GM19193 (cell line): Measurements from ENCODE around the gene FABP2.

ENCODE experiments used
- POLR2A ChIP-seq: IDR thresholded peaks from 4 replicates; pipeline ENCODE4 v1.6.1; 2011; ENCODE audit not compliant: insufficient read depth, insufficient read length; ENCODE audit errors: extremely low read depth

The FABP2 gene

DNA sequence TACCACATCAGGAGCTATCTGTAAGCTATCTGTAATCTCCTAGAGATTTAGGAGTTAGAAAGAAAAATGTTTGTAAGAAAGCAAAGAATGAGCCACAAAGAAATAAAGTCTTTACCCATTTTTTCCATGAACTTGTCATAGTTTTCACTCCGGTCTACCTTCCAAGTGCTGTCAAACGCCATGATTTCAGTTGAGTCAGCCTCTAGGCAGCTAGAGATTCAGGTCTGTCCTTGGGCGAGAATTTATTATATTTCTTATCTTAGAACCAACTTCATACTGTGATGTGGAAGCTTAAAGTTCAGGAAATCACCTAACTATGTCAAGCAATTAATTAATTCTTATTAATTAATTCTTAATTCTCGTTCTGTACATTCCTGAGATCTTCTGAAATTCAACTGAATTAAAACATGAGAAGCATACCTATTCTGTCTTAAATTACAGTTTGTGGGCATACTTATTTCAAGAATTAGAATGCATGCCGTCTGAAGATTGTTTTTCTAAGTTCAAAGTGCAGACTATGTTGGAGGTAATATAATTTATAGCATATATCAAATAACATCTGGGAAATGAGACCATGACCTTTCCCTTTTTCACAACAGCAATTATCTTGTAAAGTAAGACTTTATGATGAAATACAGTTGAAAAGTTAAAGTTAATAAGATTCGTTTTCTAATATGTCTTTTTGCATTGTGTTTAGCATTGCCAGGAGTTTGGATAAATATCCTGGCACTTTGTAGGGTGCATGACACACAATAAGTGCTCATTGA is at the start of gene FABP2:
FABP2 (minus strand) TSS at position 218 of the 767 bp plus-strand sequence; CDS start at position 182, 36 bp downstream.
- TF ChIP-seq POLR2A: no peak

DNA sequence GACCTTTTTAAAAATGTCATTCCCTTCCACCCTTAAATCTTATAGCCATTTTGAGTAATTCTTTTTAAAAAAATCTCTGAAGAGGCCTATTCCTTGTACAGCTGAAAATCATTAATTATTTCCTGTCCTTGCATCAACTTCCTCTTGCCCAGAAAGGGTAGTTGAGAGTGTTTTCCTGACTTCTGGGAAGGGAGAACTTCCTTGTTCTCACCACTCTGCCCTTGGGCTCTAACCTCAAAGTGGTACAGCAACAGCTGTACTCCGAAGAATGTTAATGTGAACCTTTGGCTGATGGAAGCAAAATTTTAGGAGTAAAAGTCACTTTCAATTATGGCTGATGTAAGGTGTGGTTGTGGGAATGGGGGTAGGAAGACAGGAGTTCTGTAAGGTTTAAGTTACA is 15.1 kb upstream of the FABP2 start:
- TF ChIP-seq POLR2A: no peak

DNA sequence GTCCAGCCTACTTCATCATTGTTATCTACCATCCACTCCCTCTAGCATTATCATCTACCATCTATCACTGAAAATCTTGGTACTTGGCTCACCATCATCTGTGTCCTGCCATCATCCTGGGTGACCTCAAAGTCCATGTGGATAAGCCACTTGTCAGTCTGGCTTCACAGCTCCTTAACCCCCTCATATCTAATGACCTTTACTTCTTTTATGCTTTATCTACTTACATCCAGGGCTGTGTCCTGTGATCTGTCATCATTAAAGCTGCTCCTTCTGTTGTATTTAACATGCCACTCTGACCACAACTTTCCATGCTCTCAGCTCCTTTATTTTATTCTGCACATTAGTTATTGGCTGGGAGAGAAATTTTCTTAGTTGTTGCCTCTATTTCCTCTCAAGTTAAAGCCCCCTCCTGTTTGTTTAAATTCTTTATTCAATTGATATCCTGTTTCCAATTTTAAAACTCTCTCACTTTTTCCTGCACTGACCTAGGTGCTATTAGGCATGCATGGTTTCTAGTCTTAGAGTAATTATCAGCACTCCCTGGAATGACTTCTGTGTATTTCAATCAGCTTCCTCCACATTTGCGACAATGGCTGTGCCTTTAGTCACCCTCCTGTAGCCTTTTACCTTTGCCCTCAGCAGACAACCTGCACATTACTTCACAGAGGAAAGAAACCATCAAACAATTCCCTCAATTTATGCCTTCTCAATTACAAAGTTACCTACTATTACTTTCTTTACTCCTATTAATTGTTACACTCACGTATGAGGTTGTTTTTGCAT is 8.1 kb upstream of the FABP2 start:
- TF ChIP-seq POLR2A: no peak

DNA sequence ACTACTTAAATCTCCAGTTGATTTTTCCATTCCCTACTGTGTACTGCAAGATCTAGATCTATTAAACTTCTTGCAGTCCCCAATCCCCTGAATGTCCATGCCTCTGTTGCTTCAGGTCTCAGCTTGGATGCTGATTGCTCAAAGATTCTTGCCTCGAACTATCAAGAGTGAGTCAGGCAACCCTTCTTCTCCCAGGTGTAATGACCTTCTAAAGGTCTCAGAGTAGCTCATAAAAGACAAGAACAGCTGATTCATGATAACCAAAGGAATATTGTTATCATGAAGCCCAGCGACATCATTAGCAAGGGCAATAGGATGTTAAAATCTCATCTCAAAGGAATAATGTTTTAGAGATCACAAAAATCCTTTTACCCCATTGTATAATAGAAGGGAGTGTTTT is 6.8 kb upstream of the FABP2 start:
- TF ChIP-seq POLR2A: no peak

DNA sequence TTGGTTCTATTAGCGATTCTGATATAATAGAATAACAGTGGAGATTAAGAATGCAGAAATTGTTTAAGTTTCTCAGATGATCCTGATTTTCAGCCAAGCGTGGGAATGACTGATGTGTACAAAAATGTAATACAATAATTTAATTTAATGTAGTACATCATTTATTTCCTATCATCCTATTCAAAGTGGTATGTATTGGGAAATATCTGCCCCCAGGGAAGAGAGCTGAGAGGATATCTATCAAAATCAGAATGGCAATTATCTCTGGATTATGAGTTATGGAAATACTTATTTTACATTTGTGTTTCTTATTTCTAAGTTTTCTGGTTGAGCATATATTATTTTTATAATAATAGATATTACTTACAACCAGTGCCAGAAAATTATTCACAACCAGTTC is 3.9 kb downstream of the FABP2 start:
- no peak for TF ChIP-seq POLR2A

DNA sequence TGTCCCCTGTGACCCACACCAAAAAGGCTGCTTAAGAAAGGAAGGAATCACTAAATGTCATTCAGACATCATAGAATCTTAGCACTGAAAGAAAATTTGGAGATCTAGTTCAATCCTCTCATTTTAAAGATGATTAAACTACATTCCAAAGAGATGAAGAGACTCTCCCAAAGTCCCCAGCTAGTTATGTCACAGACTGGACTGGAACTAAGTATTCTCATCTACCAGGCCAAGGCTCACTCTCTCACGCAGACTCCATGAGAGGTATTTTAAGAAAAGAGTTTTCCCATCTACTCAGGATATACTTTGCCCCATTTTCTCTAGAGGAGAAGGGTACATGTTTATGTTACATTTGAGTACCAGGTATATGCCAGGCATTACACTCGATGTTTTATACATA is 6.9 kb downstream of the FABP2 start:
- TF ChIP-seq POLR2A: no peak

DNA sequence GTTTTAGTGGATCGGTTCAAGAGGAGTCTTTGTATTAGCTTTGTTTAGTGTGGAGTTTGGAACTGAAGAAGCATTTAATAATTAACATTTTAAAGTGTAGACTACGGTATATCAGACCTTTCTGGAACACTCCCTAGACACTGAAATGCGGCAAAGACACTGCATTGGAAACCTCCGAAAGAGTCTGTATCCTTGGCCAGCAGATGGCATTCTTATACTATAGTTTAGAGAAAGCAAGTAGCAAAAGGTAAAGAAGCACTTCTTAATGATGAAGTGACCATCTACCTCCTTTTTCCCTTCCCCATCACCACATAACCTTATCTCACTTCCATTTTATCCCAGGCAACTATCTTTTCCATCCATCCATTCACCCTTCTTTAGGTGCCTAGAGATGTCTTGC is 7.6 kb downstream of the FABP2 start:
- no peak for TF ChIP-seq POLR2A

DNA sequence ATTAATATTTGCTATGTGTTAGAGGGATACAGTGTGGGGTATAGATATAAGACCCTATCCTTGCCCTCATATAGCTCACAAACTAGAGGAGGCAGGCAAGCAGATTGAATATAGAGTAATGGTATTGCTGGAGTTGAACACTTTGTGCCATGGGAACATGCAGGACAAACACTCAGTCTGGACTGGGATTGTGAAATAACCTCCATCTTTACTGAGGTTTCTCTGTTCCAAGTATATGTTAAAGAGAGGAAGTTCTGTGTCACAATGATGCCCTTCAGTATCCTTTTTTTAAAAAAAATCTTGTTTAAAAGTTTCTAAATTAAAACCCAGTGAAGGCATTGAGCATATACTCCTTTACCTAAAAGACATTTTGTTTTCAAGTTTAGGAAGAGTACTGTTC is 8.7 kb downstream of the FABP2 start:
- no peak for TF ChIP-seq POLR2A

DNA sequence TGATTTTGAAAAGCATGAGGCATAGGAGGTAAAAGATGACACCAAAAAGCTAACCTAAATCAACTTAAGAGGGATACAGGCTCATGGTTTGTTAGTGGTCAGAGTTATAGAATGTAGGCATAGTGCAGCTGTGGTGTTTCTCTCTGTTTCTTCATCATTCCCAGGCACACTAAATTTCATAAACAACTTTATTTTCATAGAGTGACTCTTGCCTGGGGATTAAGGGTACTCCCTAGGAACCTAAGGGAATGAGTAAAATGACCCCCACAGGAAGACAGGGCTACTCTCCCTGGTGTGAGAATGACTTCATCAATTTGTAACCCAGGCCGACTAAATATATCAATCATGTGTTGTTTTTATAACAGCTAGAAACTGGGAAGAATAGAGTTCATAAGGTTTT is 11.1 kb downstream of the FABP2 start:
- TF ChIP-seq POLR2A: no peak

DNA sequence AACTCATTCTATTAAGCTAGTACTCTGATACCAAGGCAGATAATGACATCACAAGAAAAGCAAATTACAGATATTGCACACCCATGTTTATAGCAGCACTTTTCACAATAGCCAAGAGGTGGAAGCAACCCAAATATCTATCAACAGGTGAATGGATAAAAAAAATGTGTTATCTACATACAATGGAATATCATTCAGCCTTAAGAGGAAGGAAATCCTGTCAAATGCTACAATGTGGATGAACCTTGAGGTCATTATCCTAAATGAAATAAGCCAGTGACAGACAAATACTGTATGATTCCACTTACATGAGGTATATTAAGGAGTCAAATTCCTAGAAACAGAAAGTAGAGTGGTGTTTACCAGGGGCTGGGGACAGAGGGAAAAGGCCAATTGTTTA is 14.3 kb downstream of the FABP2 start:
- no peak for TF ChIP-seq POLR2A

DNA sequence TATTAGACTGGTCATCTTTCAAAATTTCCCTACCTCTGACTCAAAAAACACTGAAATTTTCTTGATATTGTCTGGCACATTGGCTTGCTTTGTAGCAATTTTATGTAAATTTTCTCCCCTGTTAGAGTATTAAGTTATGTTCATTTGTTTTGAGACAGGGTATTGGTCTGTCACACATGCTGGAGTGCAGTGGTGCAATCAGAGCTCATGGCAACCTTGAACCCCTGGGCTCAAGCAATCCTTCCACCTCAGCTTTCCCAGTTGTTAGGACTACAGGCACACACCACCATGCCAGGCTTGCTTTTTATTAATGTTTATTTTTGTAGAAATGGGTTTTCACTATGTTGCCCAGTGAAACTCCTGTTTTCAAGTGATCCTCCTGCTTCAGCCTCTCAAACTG is 17.5 kb downstream of the FABP2 start:
- no peak for TF ChIP-seq POLR2A

DNA sequence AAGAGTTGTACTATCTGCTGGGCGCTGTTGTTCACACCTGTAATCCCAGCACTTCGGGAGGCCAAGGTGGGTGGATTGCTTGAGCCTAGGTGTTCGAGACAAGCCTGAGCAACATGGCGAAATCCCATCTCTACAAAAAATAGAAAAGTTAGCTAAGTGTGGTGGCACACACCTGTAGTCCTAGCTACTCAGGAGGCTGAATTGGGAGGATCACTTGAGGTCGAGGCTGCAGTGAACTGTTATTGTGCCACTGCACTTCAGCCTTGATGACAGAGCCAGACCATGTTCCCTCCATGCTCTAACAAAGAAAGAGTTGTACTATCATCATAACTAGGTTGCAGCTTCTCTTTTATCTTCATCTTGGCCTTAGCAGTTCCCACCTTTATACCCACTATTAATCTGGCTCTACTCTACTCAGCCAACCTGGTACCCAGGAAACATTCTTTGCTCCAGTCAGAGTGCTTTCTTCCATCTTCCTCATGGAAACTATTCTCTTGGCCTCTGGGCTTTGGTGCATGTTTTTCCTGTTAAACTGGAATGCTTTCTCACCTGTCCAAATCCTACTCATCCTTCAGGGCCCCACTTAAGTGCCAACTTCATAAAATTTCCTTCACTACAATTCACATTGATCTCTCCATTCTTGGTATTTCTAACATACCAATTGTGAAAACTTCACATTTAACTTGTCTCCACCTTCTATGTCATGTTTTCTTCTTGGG is 18.2 kb downstream of the FABP2 start:
- no peak for TF ChIP-seq POLR2A

DNA sequence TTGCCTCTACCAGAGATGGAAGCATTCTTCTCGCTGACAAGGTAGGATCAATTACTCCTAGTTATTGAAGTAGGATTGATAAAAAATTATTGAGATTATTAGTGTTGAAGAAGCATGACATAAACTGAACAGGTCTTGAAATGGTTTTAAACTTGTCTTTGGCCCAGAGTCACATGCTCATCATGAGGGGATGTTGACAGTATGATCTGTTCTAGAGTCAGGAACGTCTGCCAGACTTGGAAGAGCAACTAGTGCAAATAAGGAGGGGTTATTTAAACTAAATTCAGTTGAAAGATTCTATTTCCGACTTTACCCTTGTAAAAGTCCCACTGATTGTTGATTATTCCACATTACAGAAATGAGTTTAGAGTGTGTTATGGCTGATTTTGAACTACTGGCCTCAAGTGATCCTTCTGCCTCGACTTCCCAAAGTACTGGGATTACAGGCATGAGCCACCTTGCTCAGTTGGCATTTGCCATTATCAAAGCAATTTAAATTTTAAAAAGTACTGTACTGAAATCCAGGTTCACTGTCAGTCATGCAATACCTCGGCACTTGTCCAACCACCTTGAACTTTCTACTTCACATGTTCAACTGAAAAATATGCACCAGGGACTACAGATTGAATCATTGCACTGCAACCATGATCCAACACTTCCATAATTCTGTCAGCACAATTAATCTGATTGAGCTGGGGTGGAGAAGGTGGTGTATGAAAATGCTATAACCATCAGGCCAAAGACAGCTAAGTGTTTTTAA is 19.7 kb downstream of the FABP2 start:
- TF ChIP-seq POLR2A: no peak

DNA sequence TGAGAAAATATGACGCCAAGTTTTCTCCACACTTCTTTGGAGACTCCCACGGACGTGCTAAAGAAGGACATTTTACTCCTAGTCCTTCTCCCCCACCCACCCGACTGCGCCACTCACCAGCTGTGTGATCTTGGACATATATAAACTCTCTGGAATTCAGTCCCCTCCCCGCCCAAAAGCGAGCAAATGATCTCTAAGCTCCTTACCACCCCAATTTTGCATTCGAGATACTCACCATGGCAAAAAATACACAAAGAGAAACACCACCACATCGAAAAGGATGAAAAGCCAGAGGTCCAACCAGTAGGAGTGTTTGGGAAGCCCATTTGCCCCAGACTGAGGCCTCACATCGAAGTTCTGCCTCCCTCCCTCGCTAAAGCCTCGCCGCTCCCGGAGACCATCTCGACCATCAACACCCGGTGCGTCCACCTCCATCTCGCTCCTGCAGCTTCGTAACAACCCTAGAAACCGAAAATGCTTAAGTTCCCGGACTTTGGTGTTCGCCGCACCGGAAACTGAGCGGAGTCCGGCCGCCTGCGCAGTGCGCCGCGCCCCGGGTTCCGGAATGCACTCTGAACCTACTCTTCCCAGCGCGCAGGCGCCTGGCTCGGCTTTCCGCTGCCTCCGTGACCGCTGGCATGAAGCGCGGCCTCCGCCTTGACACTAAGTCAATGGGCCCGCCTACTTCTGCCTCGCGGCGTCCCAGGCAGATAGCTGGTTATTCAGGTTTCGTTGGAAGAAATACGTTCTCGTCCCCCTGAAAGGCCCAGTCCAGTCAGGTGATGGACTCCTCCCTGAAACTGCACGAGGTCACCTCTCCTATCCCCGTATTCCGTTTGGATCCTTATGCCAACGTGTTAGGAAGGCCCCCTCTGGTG is 21.6 kb downstream of the FABP2 start:
- TF ChIP-seq POLR2A: peak; percentile 86
